Loucy (cell line): Measurements from ENCODE around the gene CIC.

Experiments used
- EZH2phosphoT487 ChIP-seq: fragments of 200-600 bp; IDR thresholded peaks from 2 replicates; pipeline ENCODE4 v1.6.1; 2018; ENCODE audit warnings: antibody characterized with exemption, mild to moderate bottlenecking, moderate library complexity, borderline replicate concordance
- TF ChIP-seq, protein P1 (sequence below): fragments of 200-600 bp; sonication (generic); conservative IDR thresholded peaks from 2 replicates; pipeline ENCODE4 v1.5.1; 2014; ENCODE audit warnings: mild to moderate bottlenecking, antibody characterized with exemption, low read length

DNA sequence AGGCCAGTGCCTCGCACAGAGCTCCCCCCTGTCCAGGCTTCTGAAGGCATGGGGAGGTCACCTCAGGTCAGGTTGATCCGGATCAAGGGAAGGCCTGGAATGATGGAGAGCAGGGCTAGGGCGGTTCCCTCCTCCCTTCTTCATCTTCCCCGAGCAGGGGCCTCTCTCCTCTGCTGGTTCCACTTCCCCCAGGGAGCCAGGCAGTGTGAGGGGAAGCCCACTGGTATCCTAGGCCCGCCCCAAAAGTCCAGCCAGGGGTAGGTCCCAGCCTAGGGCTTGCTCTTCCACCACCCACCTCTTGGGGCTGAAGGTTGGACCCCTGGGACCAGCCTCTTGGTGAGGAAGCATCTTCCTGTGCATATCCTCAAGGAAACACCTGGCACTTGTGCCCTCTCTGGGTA lies 16.5 kb downstream of the CIC start:
- TF ChIP-seq, protein P1, sequence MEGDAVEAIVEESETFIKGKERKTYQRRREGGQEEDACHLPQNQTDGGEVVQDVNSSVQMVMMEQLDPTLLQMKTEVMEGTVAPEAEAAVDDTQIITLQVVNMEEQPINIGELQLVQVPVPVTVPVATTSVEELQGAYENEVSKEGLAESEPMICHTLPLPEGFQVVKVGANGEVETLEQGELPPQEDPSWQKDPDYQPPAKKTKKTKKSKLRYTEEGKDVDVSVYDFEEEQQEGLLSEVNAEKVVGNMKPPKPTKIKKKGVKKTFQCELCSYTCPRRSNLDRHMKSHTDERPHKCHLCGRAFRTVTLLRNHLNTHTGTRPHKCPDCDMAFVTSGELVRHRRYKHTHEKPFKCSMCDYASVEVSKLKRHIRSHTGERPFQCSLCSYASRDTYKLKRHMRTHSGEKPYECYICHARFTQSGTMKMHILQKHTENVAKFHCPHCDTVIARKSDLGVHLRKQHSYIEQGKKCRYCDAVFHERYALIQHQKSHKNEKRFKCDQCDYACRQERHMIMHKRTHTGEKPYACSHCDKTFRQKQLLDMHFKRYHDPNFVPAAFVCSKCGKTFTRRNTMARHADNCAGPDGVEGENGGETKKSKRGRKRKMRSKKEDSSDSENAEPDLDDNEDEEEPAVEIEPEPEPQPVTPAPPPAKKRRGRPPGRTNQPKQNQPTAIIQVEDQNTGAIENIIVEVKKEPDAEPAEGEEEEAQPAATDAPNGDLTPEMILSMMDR, result no peak; the same call in 1 of the 2 replicates
- TF ChIP-seq EZH2phosphoT487, result no peak
